Measurements from ENCODE around the gene CCDC149.

The CCDC149 gene

GRCh38 chr4:24806206-24806990, 106.4 kb downstream of the CCDC149 start:
- Histone ChIP-seq H3K4me2 (peak overlapping the region in 1 of 11 experiments; percentile 29; a peak in 1 of 22 replicates), H3K27me3 (peaks cover 0 to 7% (median 0%) of the 10 kb centered on the region in 11 experiments; a peak in 1 of 22 replicates), H3K4me1 (peaks cover 0 to 26% (median 19%) of the 10 kb centered on the region in 10 experiments; a peak in 16 of 20 replicates), H3K9ac (no peak overlapping the region), H3K9me3 (replicated peaks in 1 of 11) (no peaks in the 10 kb centered on the region), H3K27ac (no peak overlapping the region), H4K20me1 (no peaks in the 10 kb centered on the region), H3K4me3 (no peak overlapping the region), H3K36me3 (peaks cover 0 to 10% (median 4%) of the 10 kb centered on the region in 11 experiments; a peak in 6 of 22 replicates)
- TF ChIP-seq Cebpa-rat (IDR thresholded peaks at IDR 0.05), result no peak

GRCh38 chr4:24805566-24805965, 107.3 kb downstream of the CCDC149 start:
- no peak overlapping the region for H3K4me3 ChIP-seq
- TF ChIP-seq Cebpa-rat (IDR thresholded peaks at IDR 0.05), result no peak
- H3K36me3 ChIP-seq, result peaks cover 0 to 10% (median 4%) of the 10 kb centered on the region in 11 experiments; a peak in 6 of 22 replicates
- no peaks in the 10 kb centered on the region for H3K9me3 ChIP-seq (replicated peaks in 1 of 11)
- H3K9ac ChIP-seq, result no peak overlapping the region
- H3K4me1 ChIP-seq, result peaks cover 0 to 34% (median 27%) of the 10 kb centered on the region in 10 experiments; a peak in 18 of 20 replicates
- H3K4me2 ChIP-seq, result peak overlapping the region in 1 of 11 experiments; percentile 29; a peak in 2 of 22 replicates
- H4K20me1 ChIP-seq, result no peaks in the 10 kb centered on the region
- peaks cover 0 to 15% (median 0%) of the 10 kb centered on the region in 11 experiments; a peak in 1 of 22 replicates for H3K27me3 ChIP-seq
- H3K27ac ChIP-seq, result no peak overlapping the region

- Histone ChIP-seq H3K9ac (no peak overlapping the region), H3K36me3 (peaks cover 0 to 10% (median 4%) of the 10 kb centered on the region in 11 experiments; a peak in 6 of 22 replicates), H3K4me2 (no peak overlapping the region), H3K27me3 (peaks cover 0 to 15% (median 0%) of the 10 kb centered on the region in 11 experiments; a peak in 1 of 22 replicates), H3K4me3 (no peak overlapping the region), H3K9me3 (replicated peaks in 1 of 11) (peaks cover 0 to 3% (median 1%) of the 10 kb centered on the region in 11 experiments; a peak in 12 of 22 replicates), H4K20me1 (no peaks in the 10 kb centered on the region), H3K4me1 (peaks cover 0 to 39% (median 31%) of the 10 kb centered on the region in 10 experiments; a peak in 18 of 20 replicates), H3K27ac (no peak overlapping the region)
- no peak for TF ChIP-seq Cebpa-rat (IDR thresholded peaks at IDR 0.05)
These were observed 107.8 kb downstream of the CCDC149 start for GRCh38 chr4:24805067-24805466.

GRCh38 chr4:24802648-24803047, 110.2 kb downstream of the CCDC149 start:
- Histone ChIP-seq H3K27me3 (peaks cover 0 to 15% (median 0%) of the 10 kb centered on the region in 11 experiments; a peak in 1 of 22 replicates), H3K36me3 (peaks cover 0 to 3% (median 0%) of the 10 kb centered on the region in 11 experiments; a peak in 2 of 22 replicates), H3K27ac (no peak overlapping the region), H3K4me1 (peaks cover 0 to 49% (median 34%) of the 10 kb centered on the region in 10 experiments; a peak in 18 of 20 replicates), H3K9me3 (replicated peaks in 1 of 11) (peaks cover 0 to 14% (median 11%) of the 10 kb centered on the region in 11 experiments; a peak in 17 of 22 replicates), H3K9ac (no peak overlapping the region), H3K4me2 (peak overlapping the region in 9 of 11 experiments; percentile 14 to 74 (median 47); a peak in 15 of 22 replicates), H3K4me3 (no peak overlapping the region), H4K20me1 (no peaks in the 10 kb centered on the region)
- TF ChIP-seq Cebpa-rat (IDR thresholded peaks at IDR 0.05), result no peak

- H3K9ac ChIP-seq, result peak overlapping the region in 2 of 11 experiments; percentile 21 to 53; a peak in 1 of 22 replicates
- H3K9me3 ChIP-seq (replicated peaks in 1 of 11), result peaks cover 0 to 14% (median 11%) of the 10 kb centered on the region in 11 experiments; a peak in 17 of 22 replicates
- H3K36me3 ChIP-seq, result no peaks in the 10 kb centered on the region
- H4K20me1 ChIP-seq, result no peaks in the 10 kb centered on the region
- peaks cover 0 to 55% (median 34%) of the 10 kb centered on the region in 10 experiments; a peak in 18 of 20 replicates for H3K4me1 ChIP-seq
- H3K4me3 ChIP-seq, result no peak overlapping the region
- TF ChIP-seq Cebpa-rat (IDR thresholded peaks at IDR 0.05), result no peak
- H3K27ac ChIP-seq, result peak overlapping the region in 3 of 11 experiments; percentile 1 to 74 (median 63); a peak in 4 of 22 replicates
- peak overlapping the region; percentile 41 to 74 (median 63); a peak in 21 of 22 replicates for H3K4me2 ChIP-seq
- peaks cover 0 to 15% (median 0%) of the 10 kb centered on the region in 11 experiments; a peak in 1 of 22 replicates for H3K27me3 ChIP-seq
These were observed 111.5 kb downstream of the CCDC149 start for GRCh38 chr4:24801136-24801855.

GRCh38 chr4:24800325-24800895, 112.4 kb downstream of the CCDC149 start:
- H3K9me3 ChIP-seq (replicated peaks in 1 of 11), result peaks cover 0 to 14% (median 11%) of the 10 kb centered on the region in 11 experiments; a peak in 17 of 22 replicates
- H4K20me1 ChIP-seq, result no peaks in the 10 kb centered on the region
- TF ChIP-seq Cebpa-rat (IDR thresholded peaks at IDR 0.05), result no peak
- H3K4me1 ChIP-seq, result peaks cover 0 to 54% (median 34%) of the 10 kb centered on the region in 10 experiments; a peak in 18 of 20 replicates
- peak overlapping the region in 3 of 11 experiments; percentile 21 to 62 (median 39); a peak in 3 of 22 replicates for H3K9ac ChIP-seq
- H3K27ac ChIP-seq, result peak overlapping the region in 4 of 11 experiments; percentile 28 to 74 (median 52); a peak in 5 of 22 replicates
- peak overlapping the region in 1 of 10 experiments; percentile 14; a peak in 1 of 20 replicates for H3K4me3 ChIP-seq
- H3K27me3 ChIP-seq, result peaks cover 0 to 15% (median 0%) of the 10 kb centered on the region in 11 experiments; a peak in 2 of 22 replicates
- H3K4me2 ChIP-seq, result peak overlapping the region; percentile 41 to 74 (median 63)
- H3K36me3 ChIP-seq, result no peaks in the 10 kb centered on the region

- Histone ChIP-seq H3K36me3 (no peaks in the 10 kb centered on the region), H3K4me3 (no peak overlapping the region), H4K20me1 (no peaks in the 10 kb centered on the region), H3K4me1 (peaks cover 2 to 54% (median 34%) of the 10 kb centered on the region in 10 experiments; a peak in 19 of 20 replicates), H3K27ac (peak overlapping the region in 4 of 11 experiments; percentile 28 to 74 (median 52); a peak in 4 of 22 replicates), H3K9ac (peak overlapping the region in 1 of 11 experiments; percentile 62; a peak in 2 of 22 replicates), H3K9me3 (replicated peaks in 1 of 11) (peaks cover 0 to 14% (median 11%) of the 10 kb centered on the region in 11 experiments; a peak in 17 of 22 replicates), H3K27me3 (peaks cover 0 to 15% (median 0%) of the 10 kb centered on the region in 11 experiments; a peak in 2 of 22 replicates), H3K4me2 (peak overlapping the region; percentile 41 to 74 (median 63); a peak in 19 of 22 replicates)
- TF ChIP-seq Cebpa-rat (IDR thresholded peaks at IDR 0.05), result no peak
These were observed 113.1 kb downstream of the CCDC149 start for GRCh38 chr4:24799544-24800324.

Data from BLaER1 treated with 17β-estradiol and CSF1 and Interleukin-3, amounts not matched to agents 10 nM and 100 nM (cell line).